ENCODE measurements around the gene FEM1C.

FEM1C gene

GRCh38 chr5:115516372-115516771, 28.2 kb downstream of the FEM1C start:
- Histone ChIP-seq H3K27me3 (ENCODE audit: insufficient read depth, low read length, poor library complexity, severe bottlenecking) (no peaks in the 10 kb centered on the region), H3K4me1 (ENCODE audit: insufficient read depth, low read length, poor library complexity, severe bottlenecking) (no peaks in the 10 kb centered on the region), H3K4me3 (ENCODE audit: low read length, poor library complexity, severe bottlenecking) (no peak overlapping the region), H3K9ac (ENCODE audit: low read depth, low read length, poor library complexity, severe bottlenecking) (no peak overlapping the region), H2AFZ (ENCODE audit: low read length) (no peak overlapping the region), H3K4me2 (ENCODE audit: low read depth, low read length, poor library complexity, severe bottlenecking) (no peak overlapping the region), H3K9me2 (replicated peaks; ENCODE audit: low read depth, low read length) (no peaks in the 10 kb centered on the region), H4K20me1 (ENCODE audit: insufficient read depth, low read length, poor library complexity, severe bottlenecking) (no peaks in the 10 kb centered on the region), H3K9me3 (ENCODE audit: insufficient read depth, low read depth, low read length) (no peaks in the 10 kb centered on the region), H3K36me3 (ENCODE audit: insufficient read depth, low read length) (no peaks in the 10 kb centered on the region), H3K79me2 (ENCODE audit: insufficient read depth, low read length) (no peaks in the 10 kb centered on the region), H3F3A (ENCODE audit: low read depth) (no peaks in the 10 kb centered on the region)
- TF ChIP-seq CTCF (conservative IDR thresholded peaks at IDR 0.05; ENCODE audit: low read length) = no peak
- TF ChIP-seq EZH2phosphoT487 (IDR thresholded peaks at IDR 0.05; ENCODE audit: borderline replicate concordance) = no peak

DNA sequence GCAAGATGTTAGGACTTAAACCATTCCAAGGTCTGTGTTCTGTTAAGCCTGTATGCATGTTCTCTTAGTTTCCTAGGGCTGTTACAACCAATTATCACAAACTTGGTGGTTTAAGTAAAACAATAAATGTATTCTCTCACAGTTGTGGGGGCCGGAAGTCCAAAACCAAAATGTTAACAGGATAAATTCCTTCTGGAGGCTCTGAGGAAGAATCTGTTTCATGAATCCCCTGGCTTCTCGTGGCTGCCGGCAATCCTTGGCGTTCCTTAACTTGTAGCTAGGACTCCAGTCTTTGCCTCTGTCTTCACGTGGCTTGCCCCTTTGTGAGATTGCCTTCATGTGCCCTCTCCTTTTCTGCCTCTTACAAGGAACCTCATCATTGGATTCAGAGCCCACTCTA, 30.4 kb downstream of the FEM1C start:
- Histone ChIP-seq H3K4me1 (ENCODE audit: insufficient read depth, low read length, poor library complexity, severe bottlenecking) (no peaks in the 10 kb centered on the region), H3K4me3 (ENCODE audit: low read length, poor library complexity, severe bottlenecking) (no peak overlapping the region), H3K9ac (ENCODE audit: low read depth, low read length, poor library complexity, severe bottlenecking) (no peak overlapping the region), H3K9me2 (replicated peaks; ENCODE audit: low read depth, low read length) (no peaks in the 10 kb centered on the region), H3K27me3 (ENCODE audit: insufficient read depth, low read length, poor library complexity, severe bottlenecking) (no peaks in the 10 kb centered on the region), H4K20me1 (ENCODE audit: insufficient read depth, low read length, poor library complexity, severe bottlenecking) (no peaks in the 10 kb centered on the region), H3K4me2 (ENCODE audit: low read depth, low read length, poor library complexity, severe bottlenecking) (no peak overlapping the region), H3K36me3 (ENCODE audit: insufficient read depth, low read length) (no peaks in the 10 kb centered on the region), H3F3A (ENCODE audit: low read depth) (no peaks in the 10 kb centered on the region), H2AFZ (ENCODE audit: low read length) (no peak overlapping the region), H3K9me3 (ENCODE audit: insufficient read depth, low read depth, low read length) (no peaks in the 10 kb centered on the region), H3K79me2 (ENCODE audit: insufficient read depth, low read length) (no peaks in the 10 kb centered on the region)
- TF ChIP-seq EZH2phosphoT487 (IDR thresholded peaks at IDR 0.05; ENCODE audit: borderline replicate concordance) = no peak
- no peak for TF ChIP-seq CTCF (conservative IDR thresholded peaks at IDR 0.05; ENCODE audit: low read length)

DNA sequence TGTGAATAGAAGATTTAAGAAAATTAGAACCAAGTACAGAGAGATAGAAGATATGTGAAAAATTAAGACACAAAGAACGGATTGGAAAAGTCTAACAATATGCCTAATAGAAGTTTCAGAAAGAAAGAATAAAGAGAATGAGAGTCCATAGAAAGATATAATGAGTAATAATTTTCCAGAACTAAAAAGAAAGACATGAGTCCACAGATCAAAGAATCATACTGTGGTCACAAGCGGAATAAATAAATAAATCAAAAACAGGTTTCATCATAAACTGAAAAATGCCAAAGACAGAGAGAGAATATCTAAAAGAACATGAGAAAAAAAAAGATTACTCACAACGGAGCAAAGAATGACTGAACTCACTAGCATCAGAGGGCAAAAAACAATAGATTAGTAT, 32.9 kb downstream of the FEM1C start:
- TF ChIP-seq CTCF (conservative IDR thresholded peaks at IDR 0.05; ENCODE audit: low read length) = no peak
- no peak for TF ChIP-seq EZH2phosphoT487 (IDR thresholded peaks at IDR 0.05; ENCODE audit: borderline replicate concordance)
- H4K20me1 ChIP-seq (ENCODE audit: insufficient read depth, low read length, poor library complexity, severe bottlenecking) = no peaks in the 10 kb centered on the region
- H3K9me3 ChIP-seq (ENCODE audit: insufficient read depth, low read depth, low read length) = no peaks in the 10 kb centered on the region
- H3F3A ChIP-seq (ENCODE audit: low read depth) = no peaks in the 10 kb centered on the region
- H3K36me3 ChIP-seq (ENCODE audit: insufficient read depth, low read length) = no peaks in the 10 kb centered on the region
- H3K4me2 ChIP-seq (ENCODE audit: low read depth, low read length, poor library complexity, severe bottlenecking) = no peak overlapping the region
- no peaks in the 10 kb centered on the region for H3K79me2 ChIP-seq (ENCODE audit: insufficient read depth, low read length)
- H3K9ac ChIP-seq (ENCODE audit: low read depth, low read length, poor library complexity, severe bottlenecking) = no peak overlapping the region
- H3K9me2 ChIP-seq (replicated peaks; ENCODE audit: low read depth, low read length) = no peaks in the 10 kb centered on the region
- no peaks in the 10 kb centered on the region for H3K4me1 ChIP-seq (ENCODE audit: insufficient read depth, low read length, poor library complexity, severe bottlenecking)
- H2AFZ ChIP-seq (ENCODE audit: low read length) = no peak overlapping the region
- H3K27me3 ChIP-seq (ENCODE audit: insufficient read depth, low read length, poor library complexity, severe bottlenecking) = no peaks in the 10 kb centered on the region
- no peak overlapping the region for H3K4me3 ChIP-seq (ENCODE audit: low read length, poor library complexity, severe bottlenecking)
